ENCODE results near the gene TOPAZ1.

The TOPAZ1 gene

GRCh38 chr3:44235604-44236484 lies 5.8 kb upstream of the TOPAZ1 start:
- no peaks in the 10 kb centered on the region for H3K9me3 Mint-ChIP-seq
- no peak overlapping the region for H3K4me3 Mint-ChIP-seq
- no peaks in the 10 kb centered on the region for H3K36me3 Mint-ChIP-seq
- peaks cover 7% of the 10 kb centered on the region for H3K27me3 Mint-ChIP-seq
- H3K4me1 Mint-ChIP-seq = peaks cover 6% of the 10 kb centered on the region
- no peak overlapping the region for H3K27ac Mint-ChIP-seq

DNA sequence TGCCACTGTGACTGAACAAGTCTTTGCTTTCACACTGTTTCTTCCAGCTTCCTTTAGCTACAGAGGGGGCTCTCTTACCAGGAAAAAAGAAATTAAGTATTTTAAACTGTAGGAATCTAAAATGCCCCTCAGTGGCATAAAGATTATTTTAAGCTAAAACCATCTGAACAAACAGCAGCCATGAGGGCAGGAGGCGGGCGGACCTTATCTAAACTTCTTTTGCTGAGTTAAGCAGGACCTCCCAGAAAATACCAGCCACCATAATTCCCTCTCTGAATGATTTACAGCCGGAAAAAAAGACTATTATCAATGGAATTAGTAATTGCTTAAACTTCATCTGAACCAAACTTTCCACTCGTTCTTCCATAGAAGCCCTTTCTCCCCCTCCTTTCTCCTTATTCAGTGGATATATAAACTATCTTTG lies 5.2 kb upstream of the TOPAZ1 start:
- no peaks in the 10 kb centered on the region for H3K36me3 Mint-ChIP-seq
- H3K4me3 Mint-ChIP-seq = no peak overlapping the region
- H3K4me1 Mint-ChIP-seq = peaks cover 6% of the 10 kb centered on the region
- peaks cover 7% of the 10 kb centered on the region for H3K27me3 Mint-ChIP-seq
- H3K9me3 Mint-ChIP-seq = no peaks in the 10 kb centered on the region
- no peak overlapping the region for H3K27ac Mint-ChIP-seq

- Mint-ChIP-seq H3K4me1 (peaks cover 6% of the 10 kb centered on the region), H3K9me3 (no peaks in the 10 kb centered on the region), H3K27ac (no peak overlapping the region), H3K4me3 (no peak overlapping the region), H3K36me3 (no peaks in the 10 kb centered on the region), H3K27me3 (peaks cover 7% of the 10 kb centered on the region)
Observed at GRCh38 chr3:44237161-44237560, 4.5 kb upstream of the TOPAZ1 start.

- Mint-ChIP-seq H3K27me3 (peaks cover 7% of the 10 kb centered on the region), H3K36me3 (no peaks in the 10 kb centered on the region), H3K4me3 (no peak overlapping the region), H3K4me1 (peaks cover 6% of the 10 kb centered on the region), H3K9me3 (no peaks in the 10 kb centered on the region), H3K27ac (no peak overlapping the region)
Observed at GRCh38 chr3:44237665-44238064, 4.0 kb upstream of the TOPAZ1 start.

- Mint-ChIP-seq H3K36me3 (no peaks in the 10 kb centered on the region), H3K27me3 (peaks cover 7% of the 10 kb centered on the region), H3K4me1 (peaks cover 6% of the 10 kb centered on the region), H3K9me3 (no peaks in the 10 kb centered on the region), H3K4me3 (no peak overlapping the region), H3K27ac (no peak overlapping the region)
Observed at GRCh38 chr3:44238889-44239288, 2.8 kb upstream of the TOPAZ1 start.

DNA sequence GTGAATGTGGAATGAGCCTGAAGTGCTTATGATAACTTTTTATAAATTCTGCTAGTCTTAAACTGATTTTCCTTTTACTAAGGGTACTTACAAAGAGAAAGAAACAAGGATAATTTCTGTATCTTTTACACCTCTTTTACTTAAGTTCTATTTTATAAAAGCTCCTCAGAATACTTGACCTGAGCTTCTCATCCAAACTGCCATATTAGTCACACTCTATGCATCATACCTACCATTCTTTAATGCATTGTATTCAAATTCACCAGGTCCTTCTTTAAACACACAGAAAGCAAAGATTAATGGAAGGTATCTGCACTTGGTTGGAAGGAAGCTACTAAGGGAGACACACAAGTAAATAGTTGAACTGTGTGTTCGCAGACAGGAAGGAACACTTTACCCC lies 1.6 kb upstream of the TOPAZ1 start:
- Mint-ChIP-seq H3K27ac (no peak overlapping the region), H3K36me3 (no peaks in the 10 kb centered on the region), H3K9me3 (no peaks in the 10 kb centered on the region), H3K4me3 (no peak overlapping the region), H3K4me1 (peaks cover 6% of the 10 kb centered on the region), H3K27me3 (peaks cover 7% of the 10 kb centered on the region)

DNA sequence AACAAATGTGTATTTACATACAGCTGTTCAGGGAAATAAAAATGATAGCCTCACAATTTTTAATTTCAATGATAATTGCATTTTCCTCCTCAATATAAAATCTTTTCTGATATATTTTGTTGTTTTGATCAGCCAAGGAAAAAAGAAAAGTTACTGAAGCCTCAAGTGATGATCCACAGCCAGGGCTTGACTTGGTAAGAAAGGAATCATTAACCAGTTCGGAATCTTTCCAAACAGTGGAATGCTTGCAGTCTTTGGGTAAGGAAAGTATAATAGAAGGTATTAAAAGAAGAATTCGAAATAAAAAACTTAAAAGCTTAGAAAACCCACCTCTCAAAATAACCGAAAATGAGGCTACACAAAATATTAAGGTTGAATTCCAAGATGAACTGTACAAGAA lies 1.0 kb downstream of the TOPAZ1 start:
- H3K4me3 Mint-ChIP-seq = no peak overlapping the region
- no peaks in the 10 kb centered on the region for H3K27me3 Mint-ChIP-seq
- no peaks in the 10 kb centered on the region for H3K4me1 Mint-ChIP-seq
- H3K27ac Mint-ChIP-seq = no peak overlapping the region
- H3K9me3 Mint-ChIP-seq = no peaks in the 10 kb centered on the region
- H3K36me3 Mint-ChIP-seq = no peaks in the 10 kb centered on the region

DNA sequence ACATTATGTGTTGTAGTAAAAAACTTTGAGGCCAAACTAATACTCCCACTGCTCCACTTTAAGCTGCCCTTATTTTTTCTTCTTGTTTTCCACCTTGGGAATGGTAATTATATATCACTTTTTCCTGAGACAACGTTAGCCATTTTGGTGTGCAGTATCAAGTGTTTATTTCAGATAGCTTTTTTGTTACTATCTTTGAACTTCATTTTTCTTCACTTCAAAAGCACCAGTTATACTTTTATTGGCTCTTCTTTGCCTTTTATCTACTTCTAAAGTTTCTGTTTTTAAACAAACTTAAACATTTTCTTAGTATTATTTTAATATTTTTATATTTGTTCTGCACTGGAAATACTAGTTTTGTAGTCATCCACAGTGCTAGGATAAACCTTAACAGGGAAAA lies 6.5 kb downstream of the TOPAZ1 start:
- Mint-ChIP-seq H3K27me3 (peaks cover 11% of the 10 kb centered on the region), H3K27ac (no peak overlapping the region), H3K36me3 (no peaks in the 10 kb centered on the region), H3K4me3 (no peak overlapping the region), H3K9me3 (peaks cover 14% of the 10 kb centered on the region), H3K4me1 (no peaks in the 10 kb centered on the region)

- H3K36me3 Mint-ChIP-seq = no peaks in the 10 kb centered on the region
- H3K4me1 Mint-ChIP-seq = no peaks in the 10 kb centered on the region
- H3K9me3 Mint-ChIP-seq = peaks cover 14% of the 10 kb centered on the region
- H3K27me3 Mint-ChIP-seq = peaks cover 11% of the 10 kb centered on the region
- H3K27ac Mint-ChIP-seq = no peak overlapping the region
- H3K4me3 Mint-ChIP-seq = no peak overlapping the region
Observed at GRCh38 chr3:44252332-44252959, 10.8 kb downstream of the TOPAZ1 start.

- no peaks in the 10 kb centered on the region for H3K9me3 Mint-ChIP-seq
- H3K4me3 Mint-ChIP-seq = no peak overlapping the region
- H3K27ac Mint-ChIP-seq = no peak overlapping the region
- no peaks in the 10 kb centered on the region for H3K36me3 Mint-ChIP-seq
- peaks cover 8% of the 10 kb centered on the region for H3K27me3 Mint-ChIP-seq
- H3K4me1 Mint-ChIP-seq = no peaks in the 10 kb centered on the region
Observed at GRCh38 chr3:44259404-44259803, 17.7 kb downstream of the TOPAZ1 start.

GRCh38 chr3:44264146-44264545 lies 22.5 kb downstream of the TOPAZ1 start:
- Mint-ChIP-seq H3K4me3 (no peak overlapping the region), H3K9me3 (no peaks in the 10 kb centered on the region), H3K27ac (no peak overlapping the region), H3K4me1 (no peaks in the 10 kb centered on the region), H3K36me3 (no peaks in the 10 kb centered on the region), H3K27me3 (peaks cover 10% of the 10 kb centered on the region)

DNA sequence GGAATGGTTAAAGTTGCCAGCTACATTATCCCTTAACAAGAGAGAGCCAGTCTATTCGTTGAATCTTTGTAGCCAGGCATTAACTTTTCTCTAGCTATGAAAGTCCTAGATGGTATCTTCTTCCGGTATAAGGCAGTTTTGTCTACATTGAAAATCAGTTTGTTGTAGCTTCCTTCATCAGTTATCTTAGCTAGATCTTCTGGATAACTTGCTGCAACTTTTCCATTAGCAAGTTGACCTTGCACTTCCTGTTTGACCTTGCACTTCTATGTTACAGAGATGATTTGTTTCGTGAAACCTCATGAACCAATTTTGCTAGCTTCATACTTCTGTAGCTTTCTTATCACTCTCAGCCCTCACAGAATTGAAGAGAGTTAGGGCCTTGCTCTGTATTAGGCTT lies 24.1 kb downstream of the TOPAZ1 start:
- H3K27ac Mint-ChIP-seq = no peak overlapping the region
- no peaks in the 10 kb centered on the region for H3K36me3 Mint-ChIP-seq
- no peak overlapping the region for H3K4me3 Mint-ChIP-seq
- H3K9me3 Mint-ChIP-seq = no peaks in the 10 kb centered on the region
- no peaks in the 10 kb centered on the region for H3K4me1 Mint-ChIP-seq
- H3K27me3 Mint-ChIP-seq = peaks cover 10% of the 10 kb centered on the region

- H3K36me3 Mint-ChIP-seq = no peaks in the 10 kb centered on the region
- H3K9me3 Mint-ChIP-seq = peaks cover 5% of the 10 kb centered on the region
- no peak overlapping the region for H3K27ac Mint-ChIP-seq
- H3K4me3 Mint-ChIP-seq = no peak overlapping the region
- H3K4me1 Mint-ChIP-seq = no peaks in the 10 kb centered on the region
- H3K27me3 Mint-ChIP-seq = peaks cover 3% of the 10 kb centered on the region
Observed at GRCh38 chr3:44272191-44272590, 30.5 kb downstream of the TOPAZ1 start.

GRCh38 chr3:44277925-44278324 lies 36.2 kb downstream of the TOPAZ1 start:
- H3K4me3 Mint-ChIP-seq = no peak overlapping the region
- no peaks in the 10 kb centered on the region for H3K4me1 Mint-ChIP-seq
- H3K36me3 Mint-ChIP-seq = no peaks in the 10 kb centered on the region
- peaks cover 9% of the 10 kb centered on the region for H3K27me3 Mint-ChIP-seq
- H3K9me3 Mint-ChIP-seq = peaks cover 10% of the 10 kb centered on the region
- no peak overlapping the region for H3K27ac Mint-ChIP-seq

- Mint-ChIP-seq H3K36me3 (no peaks in the 10 kb centered on the region), H3K4me3 (no peak overlapping the region), H3K4me1 (no peaks in the 10 kb centered on the region), H3K27ac (no peak overlapping the region), H3K27me3 (peaks cover 10% of the 10 kb centered on the region), H3K9me3 (peaks cover 9% of the 10 kb centered on the region)
Observed at GRCh38 chr3:44280077-44280476, 38.4 kb downstream of the TOPAZ1 start.

DNA sequence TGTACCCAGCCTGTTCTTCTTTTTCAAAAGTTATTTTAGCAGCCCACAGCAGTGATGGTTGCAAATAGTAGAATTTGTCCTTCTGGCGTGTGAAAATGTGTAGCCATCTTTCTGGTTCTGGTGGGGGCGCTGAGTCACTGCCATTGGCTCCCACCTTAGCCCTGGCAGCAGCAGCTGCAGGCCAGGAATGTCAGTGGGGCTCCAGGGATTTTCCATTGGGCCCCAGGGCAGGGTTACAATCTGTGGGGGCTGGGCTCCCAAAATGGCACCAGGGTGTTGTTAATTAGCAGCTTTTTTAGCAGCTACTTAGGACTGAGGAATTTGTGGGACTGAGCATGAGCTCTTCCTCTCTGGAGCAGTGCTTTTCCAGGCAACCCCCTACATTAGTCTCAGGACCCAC lies 38.9 kb downstream of the TOPAZ1 start:
- H3K36me3 Mint-ChIP-seq = no peaks in the 10 kb centered on the region
- H3K9me3 Mint-ChIP-seq = peaks cover 5% of the 10 kb centered on the region
- H3K4me3 Mint-ChIP-seq = no peak overlapping the region
- H3K27ac Mint-ChIP-seq = no peak overlapping the region
- no peaks in the 10 kb centered on the region for H3K4me1 Mint-ChIP-seq
- peaks cover 10% of the 10 kb centered on the region for H3K27me3 Mint-ChIP-seq
